H1 (cell line): ENCODE measurements around the gene SLC9C1. TPM values are rescaled to one million over a fixed set of nuclear protein-coding genes. Genes with fewer than 3 reads are reported as not detected.

Experiments
- CTCF ChIA-PET: fragments of 300-600 bp; sonication (Branson Sonifier 250); formaldehyde crosslinking; loops from one replicate; lab custom pipeline; 2021; ENCODE audit not compliant: partially characterized antibody; lab: Charles Lee
- POLR2A ChIA-PET: fragments of 300-600 bp; sonication (Branson Sonifier 250); formaldehyde crosslinking; loops from one replicate; lab custom pipeline; 2021; ENCODE audit warnings: inconsistent platforms; ENCODE audit not compliant: partially characterized antibody; lab: Charles Lee
- DNase-seq, 2 experiments: peaks; one replicate each; pipeline versions ENCODE4 v3.0.0 to v3.0.0-alpha.2; 2010 to 2022; ENCODE audit warnings: low spot score in 2 of 2, low read depth in 1 of 2, mixed read lengths in 1 of 2
- FAIRE-seq: peaks from 2 replicates; lab custom pipeline; 2011; peaks lifted over from hg19 to GRCh38; lab: Jason Lieb, UNC
- H2AFZ ChIP-seq: 2 replicates; pipeline ENCODE4 v1.8.1; 2012; ENCODE audit warnings: low read length, inconsistent platforms
- H2AK5ac ChIP-seq: 2 replicates; pipeline ENCODE4 v1.6.1; 2013; ENCODE audit warnings: low read depth, low read length
- H2BK120ac ChIP-seq: replicated peaks from 2 replicates; pipeline ENCODE3; 2013; ENCODE audit warnings: low read depth, low read length, inconsistent platforms
- H2BK12ac ChIP-seq: 2 replicates; pipeline ENCODE4 v1.6.1; 2013; ENCODE audit warnings: low read depth, low read length
- H2BK15ac ChIP-seq: 2 replicates; pipeline ENCODE4 v1.6.1; 2013; ENCODE audit warnings: low read length
- H2BK20ac ChIP-seq: 2 replicates; pipeline ENCODE4 v1.6.1; 2013; ENCODE audit warnings: low read length
- H2BK5ac ChIP-seq: 2 replicates; pipeline ENCODE4 v1.6.1; 2013; ENCODE audit warnings: low read depth, low read length
- H3K14ac ChIP-seq: 2 replicates; pipeline ENCODE4 v1.6.1; 2013; ENCODE audit warnings: inconsistent platforms; ENCODE audit not compliant: insufficient read length
- H3K18ac ChIP-seq: 2 replicates; pipeline ENCODE4 v1.6.1; 2013; ENCODE audit warnings: low read length; ENCODE audit errors: extremely low read depth
- H3K23ac ChIP-seq: 2 replicates; pipeline ENCODE4 v1.6.1; 2013; ENCODE audit warnings: inconsistent platforms; ENCODE audit not compliant: insufficient read length
- H3K23me2 ChIP-seq: 2 replicates; pipeline ENCODE4 v1.6.1; 2013; ENCODE audit warnings: low read depth, low read length
- H3K27ac ChIP-seq: 2 replicates; pipeline ENCODE4 v1.6.1; 2011; ENCODE audit warnings: low read depth, low read length, inconsistent platforms
- H3K27me3 ChIP-seq, 4 experiments: replicated peaks in 1 of 4; 1 replicate in 1 of 4; 2 replicates in 3 of 4; pipeline versions ENCODE4 v1.6.1 to v1.8.1; 2011 to 2013; ENCODE audit warnings: low read length in 3 of 4, mild to moderate bottlenecking in 3 of 4, inconsistent platforms in 2 of 4, mixed read lengths in 2 of 4, moderate library complexity in 1 of 4; ENCODE audit not compliant: control insufficient read depth in 3 of 4, insufficient read depth in 3 of 4; ENCODE audit errors: extremely low read depth in 1 of 4
- H3K36me3 ChIP-seq, 4 experiments: 2 replicates each; pipeline versions ENCODE4 v1.6.1 to v1.8.1; 2011 to 2013; ENCODE audit warnings: mild to moderate bottlenecking in 4 of 4, low read length in 3 of 4, moderate library complexity in 2 of 4, control low read depth in 1 of 4, inconsistent platforms in 1 of 4; ENCODE audit not compliant: insufficient read depth in 4 of 4, control insufficient read depth in 2 of 4
- H3K4ac ChIP-seq: replicated peaks from 2 replicates; pipeline ENCODE3; 2013; ENCODE audit warnings: low read length, low read depth, mixed read lengths, inconsistent platforms; ENCODE audit not compliant: insufficient read length
- H3K4me1 ChIP-seq, 4 experiments: replicated peaks in 1 of 4; 1 replicate in 1 of 4; 2 replicates in 3 of 4; pipeline versions ENCODE4 v1.6.1 to v1.8.1; 2011 to 2013; ENCODE audit warnings: low read length in 3 of 4, inconsistent platforms in 2 of 4, mixed read lengths in 1 of 4; ENCODE audit not compliant: insufficient read depth in 4 of 4, control insufficient read depth in 3 of 4
- H3K4me2 ChIP-seq, 2 experiments: 2 replicates each; pipeline versions ENCODE4 v1.6.1 to v1.8.1; 2011 to 2013; ENCODE audit warnings: low read depth in 2 of 2, low read length in 2 of 2, control low read depth in 1 of 2, inconsistent platforms in 1 of 2, mild to moderate bottlenecking in 1 of 2; ENCODE audit not compliant: insufficient read depth in 1 of 2
- H3K4me3 ChIP-seq, 4 experiments: fragments of 200-600, 300-600 bp in 1 of 4; sonication (generic), shearing (Covaris generic), sonication (Bioruptor Twin) in 1 of 4; 2 replicates each; pipeline versions ENCODE4 v1.5.1 to v1.8.1; 2011 to 2016; ENCODE audit warnings: low read length in 4 of 4, low read depth in 3 of 4, control low read depth in 2 of 4, inconsistent platforms in 2 of 4, mild to moderate bottlenecking in 2 of 4, mixed read lengths in 1 of 4, moderate library complexity in 1 of 4; ENCODE audit not compliant: insufficient read depth in 2 of 4; ENCODE audit errors: extremely low read depth in 1 of 4
- H3K56ac ChIP-seq: replicated peaks from 2 replicates; pipeline ENCODE3; 2013; ENCODE audit warnings: low read depth, mild to moderate bottlenecking, mixed read lengths, low read length, inconsistent platforms; ENCODE audit not compliant: insufficient read length
- H3K79me1 ChIP-seq: 2 replicates; pipeline ENCODE4 v1.6.1; 2013; ENCODE audit warnings: low read depth, low read length, control low read depth
- H3K79me2 ChIP-seq, 2 experiments: 2 replicates each; pipeline versions ENCODE4 v1.6.1 to v1.8.1; 2012 to 2013; ENCODE audit warnings: low read length in 2 of 2, mild to moderate bottlenecking in 2 of 2, inconsistent platforms in 1 of 2; ENCODE audit not compliant: insufficient read depth in 2 of 2, control insufficient read depth in 1 of 2
- H3K9ac ChIP-seq, 4 experiments: replicated peaks in 1 of 4; 1 replicate in 1 of 4; 2 replicates in 3 of 4; pipeline versions ENCODE4 v1.6.1 to v1.8.1; 2011 to 2013; ENCODE audit warnings: low read depth in 3 of 4, low read length in 3 of 4, control low read depth in 2 of 4, mild to moderate bottlenecking in 2 of 4, moderate library complexity in 2 of 4, inconsistent platforms in 1 of 4; ENCODE audit errors: extremely low read depth in 1 of 4
- H3K9me3 ChIP-seq, 2 experiments: 2 replicates each; pipeline versions ENCODE4 v1.6.1 to v1.8.1; 2012 to 2013; ENCODE audit warnings: mild to moderate bottlenecking in 2 of 2, moderate library complexity in 2 of 2, control low read depth in 1 of 2, inconsistent platforms in 1 of 2, low read depth in 1 of 2, low read length in 1 of 2, mixed read lengths in 1 of 2; ENCODE audit not compliant: insufficient read depth in 2 of 2
- H4K20me1 ChIP-seq, 2 experiments: replicated peaks in 1 of 2; 2 replicates each; pipeline versions ENCODE3 to v1.8.1; 2011 to 2013; ENCODE audit warnings: inconsistent platforms in 2 of 2, low read length in 2 of 2, mild to moderate bottlenecking in 1 of 2; ENCODE audit not compliant: insufficient read depth in 2 of 2, control insufficient read depth in 1 of 2
- H4K5ac ChIP-seq: 2 replicates; pipeline ENCODE4 v1.6.1; 2013; ENCODE audit warnings: low read length, low read depth, mixed read lengths, inconsistent platforms; ENCODE audit not compliant: insufficient read length
- H4K8ac ChIP-seq: 2 replicates; pipeline ENCODE4 v1.8.0; 2013; ENCODE audit warnings: mild to moderate bottlenecking, moderate library complexity, low read length, inconsistent platforms; ENCODE audit not compliant: insufficient read depth; ENCODE audit errors: extremely low read depth
- H4K91ac ChIP-seq: replicated peaks from 2 replicates; pipeline ENCODE3; 2013; ENCODE audit warnings: low read length, mixed read lengths, inconsistent platforms; ENCODE audit not compliant: insufficient read length
- CBX5 ChIP-seq: fragments of 300-800, 300-1000 bp; sonication (generic); IDR thresholded peaks from 2 replicates; pipeline ENCODE4 v1.7.1; 2016; ENCODE audit warnings: antibody characterized with exemption, low read length, low read depth
- CHD2 ChIP-seq: IDR thresholded peaks from 2 replicates; pipeline ENCODE4 v1.6.1; 2012; ENCODE audit warnings: low read length, improper control_type of control experiment
- NANOG ChIP-seq: IDR thresholded peaks from 2 replicates; pipeline ENCODE4 v1.6.1; 2011; ENCODE audit warnings: low read length, low read depth, mild to moderate bottlenecking, inconsistent platforms; ENCODE audit not compliant: insufficient read depth, poor library complexity, severe bottlenecking
- RNF2 ChIP-seq: fragments of 200-900, 300-1000 bp; sonication (generic); IDR thresholded peaks from 2 replicates; pipeline ENCODE4 v1.7.1; 2016; ENCODE audit warnings: borderline replicate concordance, low read depth, mild to moderate bottlenecking, antibody characterized with exemption, low read length; ENCODE audit not compliant: poor library complexity, severe bottlenecking; ENCODE audit errors: missing control alignments
- SIN3A ChIP-seq, 2 experiments: IDR thresholded peaks in 1 of 2; conservative IDR thresholded peaks in 1 of 2; 2 replicates each; pipeline ENCODE4 v1.6.1; 2011 to 2012; ENCODE audit warnings: low read length in 2 of 2, improper control_type of control experiment in 1 of 2, low read depth in 1 of 2, mild to moderate bottlenecking in 1 of 2
- WGBS, 2 experiments: shearing (Covaris generic) in 1 of 2; methylation state at CpG; one replicate each; pipeline versions ENCODE4 v1.1.6 to v1.1.7; 2013 to 2015; ENCODE audit warnings: low lambda C conversion rate in 2 of 2, mixed read lengths in 2 of 2, inconsistent platforms in 1 of 2, low coverage in 1 of 2, missing lambda C conversion rate in 1 of 2; ENCODE audit not compliant: insufficient replicate concordance in 2 of 2, insufficient coverage in 1 of 2, insufficient read length in 1 of 2; ENCODE audit errors: extremely low coverage in 1 of 2, missing lambda C conversion rate in 1 of 2; 5-methylcytosine and 5-hydroxymethylcytosine counted together
- polyA plus RNA-seq, 7 experiments: library from polyadenylated mRNA; depleted of rRNA in 3 of 7; stranded (reverse) in 5 of 7; unstranded in 2 of 7; fragments of >200 nt in 5 of 7; fragments of 200-250 nt in 2 of 7; gene quantifications; 1 replicate in 5 of 7; 2 replicates in 1 of 7; 4 replicates in 1 of 7; pipeline versions ENCODE4 v1.2.1 to v1.2.3, GENCODE V29; 2011 to 2013; ENCODE audit warnings: missing spikeins in 2 of 7, mixed read lengths in 2 of 7
- total RNA-seq: library from RNA; stranded (reverse); fragmentation: NEBNext Ultra II Directional; extraction: Animal tissue kit (Norgen Biotek cat#: 25700); gene quantifications from 2 replicates; pipeline ENCODE4 v1.2.1, GENCODE V29; 2021
- TF ChIP-seq, protein P1 (sequence below): IDR thresholded peaks from 2 replicates; pipeline ENCODE4 v1.6.1; 2012; ENCODE audit warnings: low read length, inconsistent platforms

SLC9C1 gene
- total and polyA plus RNA-seq, 2 of the 8 experiments (the other 6 are each of a cell fraction or from before 2014, with no cell fraction given): 0.15 to 0.24 TPM

DNA sequence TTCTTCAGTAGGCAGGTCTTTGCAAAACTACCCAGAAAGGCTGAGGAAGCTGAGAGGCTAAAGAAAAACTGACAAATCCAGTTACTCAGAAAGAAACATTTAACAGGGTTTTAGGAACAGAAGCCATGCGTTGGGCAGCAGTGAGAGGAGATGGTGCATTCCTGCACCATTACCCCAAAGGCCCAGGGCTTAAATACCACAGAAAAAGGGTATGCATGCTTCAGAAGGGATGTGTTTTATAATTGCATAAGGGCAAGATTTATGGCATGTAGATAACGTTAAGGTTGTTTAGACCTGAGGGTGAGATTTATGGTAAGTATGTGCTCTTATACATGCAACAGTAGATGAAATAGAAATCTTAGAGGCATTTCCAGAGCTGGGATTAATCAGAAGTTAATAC lies 197.8 kb downstream of the SLC9C1 start:
- no peak overlapping the region for H2BK120ac ChIP-seq
- H2BK15ac ChIP-seq: no peak overlapping the region
- no peak overlapping the region for H4K8ac ChIP-seq
- CTCF ChIA-PET: interaction anchor here (0.7 to 2.1 kb wide), 2 partner anchors 15 to 437 kb away, joined by 3 to 6 read pairs; no protein-coding TSS in a partner anchor
- DNase-seq (no peak), FAIRE-seq (no peak)
- H3K14ac ChIP-seq: no peak overlapping the region
- no peaks in the 10 kb centered on the region for H3K23me2 ChIP-seq
- no peaks in the 10 kb centered on the region for H3K27me3 ChIP-seq
- H4K5ac ChIP-seq: no peak overlapping the region
- H3K4me3 ChIP-seq: no peak overlapping the region
- TF ChIP-seq SIN3A (conservative IDR thresholded peaks at IDR 0.05 in 1 of 2, IDR thresholded peaks at IDR 0.05 in 1 of 2; ENCODE audit: low read depth in 1 of 2, low read length in 2 of 2) (no peak), CBX5 (no peak), CHD2 (no peak), NANOG (no peak), RNF2 (no peak)
- TF ChIP-seq, protein P1, sequence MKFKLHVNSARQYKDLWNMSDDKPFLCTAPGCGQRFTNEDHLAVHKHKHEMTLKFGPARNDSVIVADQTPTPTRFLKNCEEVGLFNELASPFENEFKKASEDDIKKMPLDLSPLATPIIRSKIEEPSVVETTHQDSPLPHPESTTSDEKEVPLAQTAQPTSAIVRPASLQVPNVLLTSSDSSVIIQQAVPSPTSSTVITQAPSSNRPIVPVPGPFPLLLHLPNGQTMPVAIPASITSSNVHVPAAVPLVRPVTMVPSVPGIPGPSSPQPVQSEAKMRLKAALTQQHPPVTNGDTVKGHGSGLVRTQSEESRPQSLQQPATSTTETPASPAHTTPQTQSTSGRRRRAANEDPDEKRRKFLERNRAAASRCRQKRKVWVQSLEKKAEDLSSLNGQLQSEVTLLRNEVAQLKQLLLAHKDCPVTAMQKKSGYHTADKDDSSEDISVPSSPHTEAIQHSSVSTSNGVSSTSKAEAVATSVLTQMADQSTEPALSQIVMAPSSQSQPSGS: no peak
- H3K27ac ChIP-seq: no peak overlapping the region
- no peak overlapping the region for H2BK20ac ChIP-seq
- no peaks in the 10 kb centered on the region; the same call in 1 of the 2 replicates for H3K79me1 ChIP-seq
- H3K4me1 ChIP-seq: peaks cover 2 to 10% (median 5%) of the 10 kb centered on the region in 4 experiments; a peak in 5 of 7 replicates
- no peak overlapping the region for H2AFZ ChIP-seq
- H3K9ac ChIP-seq: no peak overlapping the region
- no peaks in the 10 kb centered on the region for H3K9me3 ChIP-seq
- no peak overlapping the region for H2BK5ac ChIP-seq
- no peak overlapping the region for H2AK5ac ChIP-seq
- H4K20me1 ChIP-seq: no peaks in the 10 kb centered on the region
- H2BK12ac ChIP-seq: no peak overlapping the region
- no peak overlapping the region for H3K18ac ChIP-seq
- H3K36me3 ChIP-seq: peaks cover 0 to 6% (median 1%) of the 10 kb centered on the region in 4 experiments; a peak in 2 of 8 replicates
- no peak overlapping the region for H3K23ac ChIP-seq
- 80% methylated on average over 2 of the region's 2 CpGs; no CpG with 5 or more reads in 1 of the 2 experiments for whole genome bisulfite sequencing, 2 experiments
- no peak overlapping the region for H3K4ac ChIP-seq
- H3K79me2 ChIP-seq: no peaks in the 10 kb centered on the region
- H3K56ac ChIP-seq: no peak overlapping the region
- H3K4me2 ChIP-seq: no peak overlapping the region
- POLR2A ChIA-PET: no interaction called here
- no peak overlapping the region for H4K91ac ChIP-seq
